AG04449 (cell line): Measurements from ENCODE around the gene PPM1N.

Experiments used
- CTCF ChIA-PET: fragments of 350-600 bp; formaldehyde crosslinking; extraction: SDS; loops from one replicate; lab custom pipeline; 2021; ENCODE audit warnings: antibody characterized with exemption; lab: Yijun Ruan, JAX
- POLR2A ChIA-PET: fragments of 400-600, 350-600 bp; formaldehyde crosslinking; extraction: SDS; loops from one replicate; lab custom pipeline; 2020; ENCODE audit warnings: antibody characterized with exemption, inconsistent platforms; lab: Yijun Ruan, JAX
- DNase-seq: peaks from one replicate; pipeline ENCODE4 v3.0.0-alpha.2; 2010; ENCODE audit warnings: low read depth, low spot score
- H3K4me3 ChIP-seq: 2 replicates; pipeline ENCODE4 v1.5.1; 2011; ENCODE audit warnings: low read depth, mild to moderate bottlenecking, control low read depth, low read length
- TF ChIP-seq, protein P1 (sequence below): IDR thresholded peaks from one replicate; pipeline ENCODE4 v1.5.1; 2011; ENCODE audit warnings: mild to moderate bottlenecking, moderate library complexity, low read length, control low read depth, inconsistent platforms; ENCODE audit not compliant: insufficient read depth; ENCODE audit errors: missing control alignments

The PPM1N gene, protein sequence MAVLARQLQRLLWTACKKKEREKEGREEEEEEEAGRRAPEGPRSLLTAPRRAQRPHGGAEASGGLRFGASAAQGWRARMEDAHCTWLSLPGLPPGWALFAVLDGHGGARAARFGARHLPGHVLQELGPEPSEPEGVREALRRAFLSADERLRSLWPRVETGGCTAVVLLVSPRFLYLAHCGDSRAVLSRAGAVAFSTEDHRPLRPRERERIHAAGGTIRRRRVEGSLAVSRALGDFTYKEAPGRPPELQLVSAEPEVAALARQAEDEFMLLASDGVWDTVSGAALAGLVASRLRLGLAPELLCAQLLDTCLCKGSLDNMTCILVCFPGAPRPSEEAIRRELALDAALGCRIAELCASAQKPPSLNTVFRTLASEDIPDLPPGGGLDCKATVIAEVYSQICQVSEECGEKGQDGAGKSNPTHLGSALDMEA

GRCh38 chr19:45498411-45499195 lies at the start of gene PPM1N:
Gene PPM1N (plus strand): TSS chr19:45498443. CDS start chr19:45498473, 30 bp downstream.
- DNase-seq: no peak
- ChIA-PET CTCF (interaction anchor here (0.7 to 8.8 kb wide), 6 partner anchors 11 to 144 kb away, joined by 3 to 99 read pairs (median 34); no protein-coding TSS in a partner anchor), POLR2A (interaction anchor here (1.1 kb wide), 1 partner anchor 9 kb away, joined by 3 read pairs; no protein-coding TSS in a partner anchor)
- TF ChIP-seq, protein P1, sequence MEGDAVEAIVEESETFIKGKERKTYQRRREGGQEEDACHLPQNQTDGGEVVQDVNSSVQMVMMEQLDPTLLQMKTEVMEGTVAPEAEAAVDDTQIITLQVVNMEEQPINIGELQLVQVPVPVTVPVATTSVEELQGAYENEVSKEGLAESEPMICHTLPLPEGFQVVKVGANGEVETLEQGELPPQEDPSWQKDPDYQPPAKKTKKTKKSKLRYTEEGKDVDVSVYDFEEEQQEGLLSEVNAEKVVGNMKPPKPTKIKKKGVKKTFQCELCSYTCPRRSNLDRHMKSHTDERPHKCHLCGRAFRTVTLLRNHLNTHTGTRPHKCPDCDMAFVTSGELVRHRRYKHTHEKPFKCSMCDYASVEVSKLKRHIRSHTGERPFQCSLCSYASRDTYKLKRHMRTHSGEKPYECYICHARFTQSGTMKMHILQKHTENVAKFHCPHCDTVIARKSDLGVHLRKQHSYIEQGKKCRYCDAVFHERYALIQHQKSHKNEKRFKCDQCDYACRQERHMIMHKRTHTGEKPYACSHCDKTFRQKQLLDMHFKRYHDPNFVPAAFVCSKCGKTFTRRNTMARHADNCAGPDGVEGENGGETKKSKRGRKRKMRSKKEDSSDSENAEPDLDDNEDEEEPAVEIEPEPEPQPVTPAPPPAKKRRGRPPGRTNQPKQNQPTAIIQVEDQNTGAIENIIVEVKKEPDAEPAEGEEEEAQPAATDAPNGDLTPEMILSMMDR: no peak
- peak within 1 kb of the TSS; percentile 55 for H3K4me3 ChIP-seq

DNA sequence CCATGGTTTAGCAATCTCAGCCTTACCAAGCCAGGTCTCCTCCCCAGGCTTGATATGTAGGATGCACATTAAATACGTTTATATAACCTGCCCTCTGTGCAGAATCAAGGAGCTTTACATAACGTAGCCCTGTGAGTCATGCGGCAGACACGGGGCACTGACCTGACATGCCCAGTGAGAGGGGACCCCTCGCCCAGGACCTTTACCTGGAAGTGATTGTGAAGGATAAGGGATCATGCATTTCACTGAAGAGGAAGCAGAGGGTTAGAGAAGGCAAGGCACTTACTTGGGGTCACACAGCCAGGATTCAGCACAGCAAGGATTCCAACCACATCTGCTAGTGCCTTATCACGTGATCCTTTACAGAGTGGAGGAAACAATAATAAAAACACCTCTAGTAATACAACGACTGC lies 49.4 kb upstream of the PPM1N start:
- CTCF ChIA-PET: interaction anchor here (1.0 to 17.3 kb wide), 5 partner anchors 8 to 36 kb away, joined by 3 to 773 read pairs (median 39); partner anchors contain the start of gene FOSB
- no peak for DNase-seq

GRCh38 chr19:45450012-45450333 lies 48.3 kb upstream of the PPM1N start:
- CTCF ChIA-PET: interaction anchor here (1.5 to 17.3 kb wide), 5 partner anchors 9 to 35 kb away, joined by 3 to 773 read pairs (median 39); partner anchors contain the start of gene FOSB
- DNase-seq: no peak
- POLR2A ChIA-PET: no interaction called here
- H3K4me3 ChIP-seq: peak overlapping the region; percentile 59
- TF ChIP-seq, protein P1: no peak

More for the DNA sequence above, 49.4 kb upstream of the PPM1N start:
- no peak overlapping the region for H3K4me3 ChIP-seq
- POLR2A ChIA-PET: no interaction called here
- TF ChIP-seq, protein P1: no peak

GRCh38 chr19:45451131-45451849 lies 47.0 kb upstream of the PPM1N start:
- ChIA-PET POLR2A (interaction anchor here (0.6 kb wide), 1 partner anchor 18 kb away, joined by 3 read pairs; no protein-coding TSS in a partner anchor), CTCF (interaction anchor here (1.1 to 3.9 kb wide), 3 partner anchors 11 to 48 kb away, joined by 3 to 34 read pairs (median 20); no protein-coding TSS in a partner anchor)
- H3K4me3 ChIP-seq: peak overlapping the region; percentile 73
- TF ChIP-seq, protein P1: no peak
- no peak for DNase-seq

GRCh38 chr19:45451850-45452387 lies 46.3 kb upstream of the PPM1N start:
- POLR2A ChIA-PET: interaction anchor here (0.6 kb wide), 1 partner anchor 17 kb away, joined by 3 read pairs; no protein-coding TSS in a partner anchor

More at GRCh38 chr19:45451850-45452387, 46.3 kb upstream of the PPM1N start:
- CTCF ChIA-PET: interaction anchor here (1.1 to 3.9 kb wide), 3 partner anchors 12 to 48 kb away, joined by 3 to 34 read pairs (median 20); no protein-coding TSS in a partner anchor
- DNase-seq: no peak
- TF ChIP-seq, protein P1: no peak
- H3K4me3 ChIP-seq: no peak overlapping the region; the same call in 1 of the 2 replicates
